NCI-H226 (cell line): ENCODE data around the gene ELK3.
"Not testable (repeated sequence)": the region's sequence is repeated elsewhere in the genome, so short reads cannot be mapped to it uniquely, and the experiment has no call there.

Experiments used
- DNase-seq: peaks from one replicate; pipeline ENCODE4 v3.0.0-alpha.2; 2015

Gene ELK3

DNA sequence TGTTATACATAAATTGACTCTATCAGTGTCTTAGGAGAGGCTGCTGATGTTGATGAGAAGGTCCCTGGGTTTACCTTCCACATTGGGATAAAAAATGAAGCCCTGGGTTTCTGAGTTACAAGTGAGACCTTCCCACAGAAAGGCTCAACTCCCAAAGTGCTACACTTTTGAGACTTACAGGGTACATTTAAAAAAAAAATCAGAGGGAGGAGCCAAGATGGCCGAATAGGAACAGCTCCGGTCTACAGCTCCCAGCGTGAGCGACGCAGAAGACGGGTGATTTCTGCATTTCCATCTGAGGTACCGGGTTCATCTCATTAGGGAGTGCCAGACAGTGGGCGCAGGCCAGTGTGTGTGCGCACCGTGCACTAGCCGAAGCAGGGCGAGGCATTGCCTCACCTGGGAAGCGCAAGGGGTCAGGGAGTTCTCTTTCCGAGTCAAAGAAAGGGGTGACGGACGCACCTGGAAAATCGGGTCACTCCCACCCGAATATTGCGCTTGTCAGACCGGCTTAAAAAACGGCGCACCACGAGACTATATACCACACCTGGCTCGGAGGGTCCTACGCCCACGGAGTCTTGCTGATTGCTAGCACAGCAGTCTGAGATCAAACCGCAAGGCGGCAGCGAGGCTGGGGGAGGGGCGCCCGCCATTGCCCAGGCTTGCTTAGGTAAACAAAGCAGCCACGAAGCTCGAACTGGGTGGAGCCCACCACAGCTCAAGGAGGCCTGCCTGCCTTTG lies 121.7 kb downstream of the ELK3 start:
- not testable (repeated sequence) for DNase-seq

GRCh38 chr12:96317801-96318200 lies 123.6 kb downstream of the ELK3 start:
- not testable (repeated sequence) for DNase-seq
